HG02884 (cell line): ENCODE data around the gene RHOBTB3.
"Not testable (repeated sequence)": the region's sequence is repeated elsewhere in the genome, so short reads cannot be mapped to it uniquely, and the experiment has no call there.

Experiments used
- ATAC-seq: cut with Tn5 transposase; IDR thresholded peaks from one replicate; pipeline ENCODE4 v1.9.1; 2021; ENCODE audit warnings: mild to moderate bottlenecking, moderate library complexity; ENCODE audit not compliant: unreplicated experiment

Gene RHOBTB3

GRCh38 chr5:95713246-95713645 lies 17.9 kb upstream of the RHOBTB3 start:
- not testable (repeated sequence) for ATAC-seq

- no peak for ATAC-seq
These were observed 17.0 kb upstream of the RHOBTB3 start for GRCh38 chr5:95713960-95714710.

GRCh38 chr5:95715799-95716461 lies 15.2 kb upstream of the RHOBTB3 start:
- no peak for ATAC-seq

GRCh38 chr5:95717439-95717838 lies 13.7 kb upstream of the RHOBTB3 start:
- ATAC-seq, result no peak

- peak; percentile 85 for ATAC-seq
These were observed 12.9 kb upstream of the RHOBTB3 start for GRCh38 chr5:95718203-95718602.

- ATAC-seq, result no peak
These were observed 12.4 kb upstream of the RHOBTB3 start for GRCh38 chr5:95718738-95719137.

- ATAC-seq, result no peak
These were observed 10.9 kb upstream of the RHOBTB3 start for GRCh38 chr5:95720094-95720786.

- no peak for ATAC-seq
These were observed 9.4 kb upstream of the RHOBTB3 start for GRCh38 chr5:95721582-95722295.

- no peak for ATAC-seq
These were observed 7.3 kb upstream of the RHOBTB3 start for GRCh38 chr5:95723632-95724369.

- no peak for ATAC-seq
These were observed 5.9 kb upstream of the RHOBTB3 start for GRCh38 chr5:95725071-95725820.

GRCh38 chr5:95725937-95726810 lies 5.0 kb upstream of the RHOBTB3 start:
- ATAC-seq, result no peak

GRCh38 chr5:95726811-95727763 lies 4.0 kb upstream of the RHOBTB3 start:
- ATAC-seq, result no peak

- ATAC-seq, result peak; percentile 47
These were observed 3.4 kb upstream of the RHOBTB3 start for GRCh38 chr5:95727764-95728191.

- peak; percentile 31 for ATAC-seq
These were observed 2.5 kb upstream of the RHOBTB3 start for GRCh38 chr5:95728494-95729114.

GRCh38 chr5:95729115-95730010 lies 1.8 kb upstream of the RHOBTB3 start:
- ATAC-seq, result no peak

GRCh38 chr5:95730011-95730700 lies 980 bp upstream of the RHOBTB3 start:
- no peak for ATAC-seq
